ENCODE measurements around the gene ILKAP. TPM values are rescaled to one million over a fixed set of nuclear protein-coding genes. Genes with fewer than 3 reads are reported as not detected.

ILKAP gene
- total RNA-seq, 1 experiment from 2014 or later = 53.4 TPM

DNA sequence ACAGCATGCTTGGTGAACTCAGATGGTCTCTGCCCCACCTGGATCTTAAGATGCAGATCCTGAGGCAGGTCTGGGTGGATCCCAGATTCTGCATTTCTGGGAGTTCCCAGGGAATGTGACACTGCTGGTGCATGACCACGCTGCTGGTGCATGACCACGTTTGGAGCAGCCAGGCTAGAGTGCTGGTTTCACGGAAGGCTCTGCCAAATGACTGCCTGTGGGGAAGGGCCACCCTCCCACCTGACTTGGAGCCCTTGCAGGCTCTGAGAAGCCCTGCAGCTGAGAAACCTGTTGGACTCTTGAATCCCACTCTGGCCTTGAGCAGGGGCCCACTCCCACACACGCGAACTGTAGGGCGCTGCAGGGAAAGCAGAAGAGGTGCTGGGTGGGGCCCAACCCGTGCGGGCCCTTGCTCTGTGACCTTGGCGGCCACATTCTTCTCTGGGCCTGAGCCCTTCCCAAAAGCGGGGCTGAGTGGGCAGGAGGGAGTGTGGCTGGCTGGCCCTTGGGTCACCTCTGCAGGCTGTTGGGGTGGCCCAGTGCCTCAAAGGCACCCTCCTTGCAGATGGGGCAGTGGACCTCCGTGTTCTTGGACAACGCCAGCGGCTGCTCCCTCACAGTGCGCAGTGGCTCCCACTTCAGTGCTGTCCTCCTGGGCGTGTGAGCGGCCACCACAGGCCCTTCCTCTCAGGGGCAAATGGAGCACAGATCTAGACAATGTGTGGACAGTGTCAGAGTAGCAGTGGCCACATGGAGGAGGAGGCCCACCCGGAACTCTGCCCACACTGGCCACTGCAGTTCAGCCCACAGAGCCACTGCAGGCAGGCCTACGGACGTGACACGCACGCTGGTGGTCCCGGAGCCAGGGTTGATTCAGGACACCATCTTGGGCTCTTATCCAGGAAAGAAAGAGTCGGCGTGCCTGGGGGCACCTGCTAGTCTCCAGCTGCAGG, 36.8 kb downstream of the ILKAP start:
- RAD21 ChIA-PET (ENCODE audit: low non-redundant PET in 1 of 2, low total read pairs in 2 of 2, uncharacterized antibody in 2 of 2, unreplicated experiment in 2 of 2) = no interaction called here
- no peak overlapping the region for H2AFZ ChIP-seq (ENCODE audit: low read depth, low read length, poor library complexity, severe bottlenecking)
- BruUV-seq (replicated peaks) = no TSS peak
- no peaks in the 10 kb centered on the region for H3K79me2 ChIP-seq (ENCODE audit: insufficient read depth, low read length)
- no peak for DNase-seq (ENCODE audit: low read depth, low spot score)
- 0 out of 4 replicates have a peak, but pooled peaks cover 0 to 2% of the 10 kb centered on the region in 2 experiments for H3K4me1 ChIP-seq (ENCODE audit: control insufficient read depth in 1 of 2, insufficient read depth in 2 of 2, low read length in 2 of 2)
- no peak overlapping the region for H3K4me2 ChIP-seq (ENCODE audit: low read length)
- POLR2A ChIA-PET = no interaction called here
- ATAC-seq = no peak
- TF ChIP-seq SRF (IDR thresholded peaks at IDR 0.05; ENCODE audit: low read depth) (no peak), JUND (IDR thresholded peaks at IDR 0.05) (no peak), EZH2 (IDR thresholded peaks at IDR 0.05) (no peak), EGR1 (IDR thresholded peaks at IDR 0.05; ENCODE audit: low read depth) (no peak), RAD21 (IDR thresholded peaks at IDR 0.05; ENCODE audit: low read depth) (no peak), POLR2AphosphoS5 (IDR thresholded peaks at IDR 0.05; ENCODE audit: low read depth, low read length) (no peak), SP1 (IDR thresholded peaks at IDR 0.05; ENCODE audit: low read depth) (no peak), ELF1 (IDR thresholded peaks at IDR 0.05; ENCODE audit: borderline replicate concordance, low read depth) (no peak), SIN3A (IDR thresholded peaks at IDR 0.05; ENCODE audit: low read depth) (no peak), ZFX (IDR thresholded peaks at IDR 0.05) (no peak), POLR2A (IDR thresholded peaks at IDR 0.05; ENCODE audit: borderline replicate concordance, extremely low read depth, insufficient read depth, insufficient read length) (no peak)
- TF ChIP-seq, protein P1, sequence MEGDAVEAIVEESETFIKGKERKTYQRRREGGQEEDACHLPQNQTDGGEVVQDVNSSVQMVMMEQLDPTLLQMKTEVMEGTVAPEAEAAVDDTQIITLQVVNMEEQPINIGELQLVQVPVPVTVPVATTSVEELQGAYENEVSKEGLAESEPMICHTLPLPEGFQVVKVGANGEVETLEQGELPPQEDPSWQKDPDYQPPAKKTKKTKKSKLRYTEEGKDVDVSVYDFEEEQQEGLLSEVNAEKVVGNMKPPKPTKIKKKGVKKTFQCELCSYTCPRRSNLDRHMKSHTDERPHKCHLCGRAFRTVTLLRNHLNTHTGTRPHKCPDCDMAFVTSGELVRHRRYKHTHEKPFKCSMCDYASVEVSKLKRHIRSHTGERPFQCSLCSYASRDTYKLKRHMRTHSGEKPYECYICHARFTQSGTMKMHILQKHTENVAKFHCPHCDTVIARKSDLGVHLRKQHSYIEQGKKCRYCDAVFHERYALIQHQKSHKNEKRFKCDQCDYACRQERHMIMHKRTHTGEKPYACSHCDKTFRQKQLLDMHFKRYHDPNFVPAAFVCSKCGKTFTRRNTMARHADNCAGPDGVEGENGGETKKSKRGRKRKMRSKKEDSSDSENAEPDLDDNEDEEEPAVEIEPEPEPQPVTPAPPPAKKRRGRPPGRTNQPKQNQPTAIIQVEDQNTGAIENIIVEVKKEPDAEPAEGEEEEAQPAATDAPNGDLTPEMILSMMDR (IDR thresholded peaks at IDR 0.05 in 2 of 3, conservative IDR thresholded peaks at IDR 0.05 in 1 of 3; ENCODE audit: borderline replicate concordance in 1 of 3, insufficient read depth in 1 of 3, low read depth in 2 of 3, low read length in 2 of 3) = no peak
- TF ChIP-seq, protein P2, sequence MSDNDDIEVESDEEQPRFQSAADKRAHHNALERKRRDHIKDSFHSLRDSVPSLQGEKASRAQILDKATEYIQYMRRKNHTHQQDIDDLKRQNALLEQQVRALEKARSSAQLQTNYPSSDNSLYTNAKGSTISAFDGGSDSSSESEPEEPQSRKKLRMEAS (IDR thresholded peaks at IDR 0.05) = no peak
- H3K9me2 ChIP-seq (ENCODE audit: insufficient read depth) = no peaks in the 10 kb centered on the region
- intact Hi-C loops (cut with micrococcal nuclease) = no loop called here
- CTCF ChIA-PET = no interaction called here
- H3K9ac ChIP-seq (ENCODE audit: low read length) = no peak overlapping the region
- H4K20me1 ChIP-seq (ENCODE audit: insufficient read depth) = no peaks in the 10 kb centered on the region
- no peaks in the 10 kb centered on the region for H3K27me3 ChIP-seq (ENCODE audit: insufficient read depth, low read length)
- H3K27ac ChIP-seq (ENCODE audit: low read depth, low read length) = no peak overlapping the region
- H3K9me3 ChIP-seq (ENCODE audit: control insufficient read depth in 1 of 2, insufficient read depth in 1 of 2, low read depth in 1 of 2, low read length in 2 of 2) = no peaks in the 10 kb centered on the region
- peaks cover 5% of the 10 kb centered on the region in 2 experiments; a peak in 3 of 4 replicates for H3K36me3 ChIP-seq (ENCODE audit: control insufficient read depth in 1 of 2, insufficient read depth in 2 of 2, low read length in 2 of 2)
- no peak overlapping the region for H3K4me3 ChIP-seq (replicated peaks in 1 of 2; ENCODE audit: low read depth in 1 of 2, low read length in 2 of 2)
